HL-60/S4 treated with retinoic acid at 250 ng/mL for 4 days and 3 days (cell line): ENCODE measurements around the gene ATXN3.

Experiments
- in situ Hi-C: fragments of 300-500 bp; cut with MboI; formaldehyde crosslinking; loops from 2 replicates; pipeline ENCODE4 v1.7.0; 2022; ENCODE audit warnings: low sequenced_read_pairs

ATXN3 gene

DNA sequence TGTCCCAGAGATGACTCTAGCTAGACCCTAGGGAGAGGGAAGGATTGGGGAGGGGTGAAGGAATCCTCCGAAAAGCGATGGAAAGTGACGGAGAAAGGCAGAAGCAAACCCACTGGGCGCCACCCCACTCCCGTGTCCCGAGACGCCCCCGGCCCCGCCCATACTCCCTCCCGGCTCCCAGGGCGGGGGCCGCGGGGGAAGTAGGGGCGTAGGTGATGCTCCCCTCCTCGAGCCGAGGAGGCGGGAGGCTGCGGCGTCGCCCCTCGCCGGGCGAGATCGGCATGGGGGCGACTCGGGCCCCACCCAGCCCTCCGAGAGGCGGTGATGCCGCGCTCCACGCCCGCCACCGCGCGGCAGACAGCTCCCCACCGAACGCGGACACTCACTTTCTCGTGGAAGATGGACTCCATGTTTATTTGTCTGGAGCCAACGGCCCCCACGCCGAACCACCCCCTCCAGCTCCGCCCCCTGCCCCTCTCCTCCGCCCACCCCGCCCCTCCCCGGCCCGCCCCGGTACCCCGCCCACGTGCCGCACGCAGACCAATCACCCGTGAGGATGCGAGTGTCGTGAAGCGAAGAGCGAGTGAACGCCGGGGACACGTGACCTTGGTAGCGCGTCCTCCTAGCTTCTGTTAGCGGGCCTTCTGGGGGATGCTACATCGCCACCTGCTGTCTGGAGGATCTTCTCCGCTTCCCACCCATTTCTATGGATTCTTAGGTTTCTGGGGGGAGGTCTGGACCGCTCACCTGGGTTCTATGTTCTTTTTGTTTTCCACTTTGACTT, at the start of gene ATXN3:
TSS of gene ATXN3 (minus strand) at position 440 of the 784 bp plus-strand sequence. CDS start at position 410, 30 bp downstream.
- in situ Hi-C loops = no loop called here

DNA sequence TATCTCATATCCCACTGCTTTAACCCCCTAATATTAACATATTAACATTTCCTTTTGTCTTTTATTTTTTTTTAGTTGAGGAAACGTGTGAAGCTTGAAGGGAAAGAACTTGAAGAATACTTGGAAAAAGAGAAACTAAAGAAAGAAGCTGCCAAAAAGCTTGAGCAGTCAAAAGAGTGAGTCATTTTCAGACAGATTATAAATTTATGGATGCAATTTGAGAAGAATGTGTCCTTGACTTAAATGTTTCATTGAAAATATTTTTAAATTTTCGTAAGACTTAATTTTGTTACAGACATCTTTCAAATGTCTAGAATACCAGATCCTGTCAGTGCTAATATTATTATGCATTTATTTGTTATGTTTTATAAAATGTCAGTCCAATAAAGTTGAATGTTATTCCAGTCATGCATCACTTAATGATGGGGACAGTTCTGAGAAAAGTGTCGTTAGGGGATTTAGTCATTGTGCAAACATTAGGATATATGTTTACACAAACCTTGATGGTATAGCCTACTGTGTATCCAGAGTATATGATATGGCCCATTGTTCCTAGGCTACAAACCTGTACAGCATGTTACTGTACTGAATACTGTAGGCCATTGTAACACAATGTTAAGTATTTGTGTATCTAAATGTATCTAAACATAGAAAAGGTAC, 48.0 kb upstream of the ATXN3 start:
- in situ Hi-C loops = no loop called here

DNA sequence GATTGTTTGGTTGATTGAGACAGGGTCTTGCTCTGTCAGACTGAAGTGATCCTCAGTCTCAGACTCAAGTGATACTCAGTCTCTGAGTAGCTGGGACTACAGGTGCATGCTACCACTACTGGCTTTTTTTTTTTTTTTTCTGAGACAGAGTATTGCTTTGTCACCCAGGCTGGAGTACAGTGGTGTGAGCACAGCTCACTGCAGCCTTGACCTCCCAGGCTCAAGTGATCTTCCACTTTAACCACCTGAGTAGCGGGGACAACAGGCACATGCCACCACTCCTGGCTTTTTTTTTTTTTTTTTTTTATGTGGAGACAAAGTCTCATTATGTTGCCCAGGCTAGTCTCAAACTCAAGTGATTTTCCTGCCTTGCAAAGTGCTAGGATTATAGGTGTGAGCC, 47.2 kb upstream of the ATXN3 start:
- in situ Hi-C loops = no loop called here

DNA sequence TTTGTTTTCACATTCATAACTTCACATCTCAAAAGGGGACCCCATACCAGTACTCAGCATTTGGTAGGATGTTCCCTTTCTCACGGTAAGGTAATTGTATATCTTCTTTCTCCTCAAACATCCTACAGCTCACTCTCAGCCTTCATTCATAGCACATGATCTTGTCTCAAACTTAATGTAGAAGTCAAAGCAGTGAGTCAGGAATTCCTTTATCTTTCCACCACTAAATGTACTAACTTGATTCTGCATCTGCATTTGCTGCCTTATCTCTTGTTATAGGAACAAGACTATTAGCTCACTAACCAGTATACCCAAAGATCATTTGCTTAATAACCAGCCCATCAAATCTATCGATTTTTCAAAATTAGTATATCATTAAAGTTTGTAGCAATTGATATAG, 38.3 kb upstream of the ATXN3 start:
- in situ Hi-C loops = loop anchor here (25.0 kb wide), 1 partner anchor 543 kb away; no protein-coding TSS in a partner anchor

DNA sequence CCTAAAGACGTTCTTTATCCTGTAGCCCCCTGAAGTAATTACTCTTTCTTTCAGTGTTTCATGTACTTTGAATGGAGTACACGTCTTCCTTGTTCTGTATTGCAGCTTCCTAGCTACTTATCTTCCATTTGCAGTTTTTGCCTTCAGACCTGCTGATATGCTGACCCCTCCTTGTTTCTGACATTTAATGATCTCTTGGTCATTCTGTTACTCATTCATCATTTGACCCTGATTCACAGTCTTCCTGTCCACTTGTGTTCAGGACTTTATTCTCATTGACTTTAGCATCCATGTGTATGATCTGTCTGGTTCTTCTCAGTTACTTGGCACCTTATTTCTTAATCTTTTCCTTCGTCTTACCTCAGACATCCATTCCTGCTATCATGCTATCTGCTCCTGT, 37.6 kb upstream of the ATXN3 start:
- in situ Hi-C loops = loop anchor here (25.0 kb wide), 1 partner anchor 543 kb away; no protein-coding TSS in a partner anchor

DNA sequence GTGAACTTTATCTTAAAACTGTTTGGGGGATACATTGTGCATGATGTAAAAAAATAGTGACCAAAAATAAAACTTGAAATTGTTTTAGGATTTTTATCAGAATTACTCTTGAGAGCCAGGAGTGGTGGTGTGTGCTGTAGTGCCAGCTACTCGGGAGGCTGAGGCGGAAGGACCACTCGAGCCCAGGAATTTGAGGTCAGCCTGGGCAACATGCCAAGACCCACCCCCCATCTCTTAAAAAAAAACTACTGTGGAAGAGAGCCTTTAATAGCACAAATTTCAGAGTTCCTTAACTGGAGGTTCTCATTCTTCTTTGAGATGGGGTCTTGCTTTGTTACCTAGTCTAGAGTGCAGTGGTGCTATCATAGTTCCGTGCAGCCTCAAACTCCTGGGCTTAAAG, 36.9 kb upstream of the ATXN3 start:
- in situ Hi-C loops = loop anchor here (25.0 kb wide), 1 partner anchor 544 kb away; no protein-coding TSS in a partner anchor

DNA sequence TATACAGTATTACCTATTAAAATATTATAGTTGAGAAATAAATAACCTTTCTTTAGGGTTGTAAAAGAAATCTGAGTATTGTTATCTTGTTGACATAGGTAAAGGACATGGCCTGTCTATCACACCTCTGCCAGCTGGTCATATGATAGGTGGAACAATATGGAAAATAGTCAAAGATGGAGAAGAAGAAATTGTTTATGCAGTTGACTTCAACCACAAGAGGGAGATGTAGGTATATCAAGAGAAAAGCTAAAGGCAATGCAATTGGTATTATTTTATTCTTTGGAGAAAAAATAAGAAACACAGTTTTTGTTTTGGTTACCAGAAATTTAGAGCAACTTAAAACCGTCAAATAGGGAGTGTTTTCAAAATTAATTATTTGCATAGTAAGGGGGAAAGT, 28.9 kb upstream of the ATXN3 start:
- in situ Hi-C loops = loop anchor here (25.0 kb wide), 1 partner anchor 552 kb away; no protein-coding TSS in a partner anchor

DNA sequence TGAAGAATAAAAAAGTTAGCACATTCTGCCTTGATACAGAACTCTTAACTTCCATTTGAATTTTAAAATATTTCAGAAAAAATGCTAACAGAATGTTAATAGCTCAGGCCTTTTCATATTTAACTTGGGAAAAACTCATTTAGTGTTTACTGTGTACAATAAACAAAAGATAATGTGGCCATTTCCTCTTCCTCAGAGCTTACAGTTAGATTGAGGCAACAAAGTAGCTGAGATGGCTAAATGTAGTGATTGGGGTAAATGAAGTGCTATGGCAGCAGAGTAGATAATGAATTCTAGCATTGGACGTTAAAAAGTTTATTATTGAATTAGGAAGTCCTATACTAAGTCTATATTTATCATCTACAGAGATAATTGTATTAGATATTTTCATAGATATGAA, 28.1 kb upstream of the ATXN3 start:
- in situ Hi-C loops = loop anchor here (25.0 kb wide), 1 partner anchor 553 kb away; no protein-coding TSS in a partner anchor

DNA sequence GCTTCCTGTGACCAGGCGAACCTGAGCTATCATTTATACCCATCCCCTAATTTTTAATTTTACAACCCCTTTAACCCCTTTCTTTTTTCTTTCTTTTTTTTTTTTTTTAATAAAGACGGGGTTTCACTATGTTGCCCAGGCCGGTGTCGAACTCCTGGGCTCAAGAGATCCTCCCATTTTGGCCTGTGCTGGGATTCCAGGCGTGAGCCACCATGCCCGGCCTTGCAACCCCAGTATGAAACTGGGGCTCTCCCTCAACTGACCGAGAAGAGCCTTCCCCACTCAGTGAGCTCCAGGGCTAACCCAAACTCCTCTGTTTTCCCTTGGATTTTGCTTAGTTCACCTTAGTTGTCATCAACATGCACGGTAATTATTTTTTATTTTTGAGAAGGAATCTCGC, 16.4 kb upstream of the ATXN3 start:
- in situ Hi-C loops = no loop called here

DNA sequence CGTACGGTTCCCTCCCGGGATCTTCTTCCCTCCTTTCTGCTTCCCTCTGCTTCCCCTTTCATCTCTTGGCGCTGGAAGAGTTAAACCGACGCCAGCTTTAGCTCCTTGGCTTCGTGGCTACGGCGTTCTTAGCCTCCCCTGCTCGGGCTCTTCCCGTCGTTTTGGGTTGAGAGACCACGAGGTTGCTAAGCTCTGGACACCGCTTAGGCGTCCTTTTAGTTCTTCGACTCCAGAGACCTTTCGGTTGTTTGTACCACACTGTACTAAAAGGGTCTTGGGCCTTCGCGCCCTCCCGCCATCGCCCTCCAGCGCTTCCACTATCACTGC, 15.9 kb upstream of the ATXN3 start:
- in situ Hi-C loops = no loop called here

DNA sequence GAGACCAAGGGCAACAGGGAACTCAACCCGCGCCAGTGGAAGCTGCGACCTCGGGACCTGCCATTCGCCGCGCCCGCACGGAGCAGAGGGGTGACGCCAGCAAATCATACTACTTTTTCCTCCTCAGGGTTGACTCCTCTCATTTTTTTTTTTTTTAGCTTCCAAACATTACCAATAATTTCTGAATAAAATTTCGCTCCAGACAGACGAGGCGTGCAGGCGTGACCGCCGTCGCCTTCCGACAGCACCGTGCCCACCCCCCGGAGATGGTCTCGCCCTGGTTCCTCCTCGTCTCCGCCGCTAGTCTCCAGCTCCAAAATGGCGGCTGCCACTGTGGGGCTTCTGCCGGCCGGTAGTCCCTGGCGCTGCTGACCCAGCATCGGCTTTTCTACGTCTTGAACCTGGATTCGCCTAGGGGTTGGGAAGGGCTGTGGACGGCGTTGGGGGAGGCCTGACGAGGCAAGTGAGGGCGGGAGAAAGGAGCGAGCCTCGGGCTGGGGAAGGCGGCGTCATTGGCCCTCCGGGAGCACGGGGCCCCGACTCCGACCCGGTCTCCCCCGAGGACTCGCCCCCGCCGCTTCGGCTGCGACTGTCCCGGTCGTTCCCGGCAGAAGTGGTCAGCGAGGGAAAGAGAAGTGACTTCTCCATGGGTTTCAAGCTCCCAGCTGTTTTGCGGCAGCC, 15.4 kb upstream of the ATXN3 start, which contains the start of the genes CPSF2 and NDUFB1:
TSS of gene CPSF2 (plus strand) at position 300 of the 681 bp plus-strand sequence. CDS start 9,016 bp downstream, outside the sequence.
TSS of gene NDUFB1 (minus strand) at position 37 of the 681 bp plus-strand sequence. CDS start 4,069 bp downstream, outside the sequence.
- in situ Hi-C loops = no loop called here

DNA sequence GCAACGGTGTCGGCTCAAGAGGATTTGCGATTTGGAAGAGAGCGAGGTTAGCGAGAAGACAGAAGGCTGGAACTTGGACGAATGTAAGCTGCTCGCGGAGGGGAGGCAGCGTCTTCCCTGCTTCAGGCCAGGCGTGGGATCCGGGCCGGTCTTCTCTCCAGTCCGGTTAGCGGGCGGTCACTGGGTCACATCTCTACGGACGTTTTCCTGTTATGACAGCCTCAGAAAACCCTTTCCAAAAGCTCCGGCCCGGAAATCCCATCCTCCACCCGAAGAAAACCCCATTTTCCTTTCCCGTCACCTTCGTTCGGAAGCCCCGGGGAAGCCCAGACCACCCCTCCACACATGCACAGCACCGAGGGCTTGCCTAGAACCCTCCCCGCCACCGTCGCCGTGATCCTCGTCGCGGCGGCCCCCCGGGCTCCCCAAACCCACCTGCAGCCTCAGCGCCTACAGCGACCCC, 14.9 kb upstream of the ATXN3 start:
- in situ Hi-C loops = no loop called here

DNA sequence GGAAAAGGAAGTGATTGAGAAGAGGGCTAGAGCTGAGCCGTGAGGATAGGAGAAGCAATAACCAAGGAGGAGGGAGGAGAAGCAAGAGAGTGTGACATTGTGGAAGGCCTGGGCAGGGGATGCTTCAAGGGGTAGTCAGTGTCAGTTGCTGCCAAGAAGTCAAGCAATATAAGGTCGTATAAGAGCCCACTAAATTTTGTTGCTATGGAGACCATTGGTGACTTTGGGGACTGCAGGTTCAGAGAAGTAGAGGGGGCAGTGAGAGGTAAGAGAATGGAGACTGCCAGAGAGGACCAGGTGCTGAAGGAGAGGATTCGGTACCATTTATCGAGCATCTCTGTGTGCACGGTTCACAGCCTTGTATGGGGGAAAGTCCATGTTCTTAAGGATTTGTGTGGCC, 3.1 kb upstream of the ATXN3 start:
- in situ Hi-C loops = no loop called here

DNA sequence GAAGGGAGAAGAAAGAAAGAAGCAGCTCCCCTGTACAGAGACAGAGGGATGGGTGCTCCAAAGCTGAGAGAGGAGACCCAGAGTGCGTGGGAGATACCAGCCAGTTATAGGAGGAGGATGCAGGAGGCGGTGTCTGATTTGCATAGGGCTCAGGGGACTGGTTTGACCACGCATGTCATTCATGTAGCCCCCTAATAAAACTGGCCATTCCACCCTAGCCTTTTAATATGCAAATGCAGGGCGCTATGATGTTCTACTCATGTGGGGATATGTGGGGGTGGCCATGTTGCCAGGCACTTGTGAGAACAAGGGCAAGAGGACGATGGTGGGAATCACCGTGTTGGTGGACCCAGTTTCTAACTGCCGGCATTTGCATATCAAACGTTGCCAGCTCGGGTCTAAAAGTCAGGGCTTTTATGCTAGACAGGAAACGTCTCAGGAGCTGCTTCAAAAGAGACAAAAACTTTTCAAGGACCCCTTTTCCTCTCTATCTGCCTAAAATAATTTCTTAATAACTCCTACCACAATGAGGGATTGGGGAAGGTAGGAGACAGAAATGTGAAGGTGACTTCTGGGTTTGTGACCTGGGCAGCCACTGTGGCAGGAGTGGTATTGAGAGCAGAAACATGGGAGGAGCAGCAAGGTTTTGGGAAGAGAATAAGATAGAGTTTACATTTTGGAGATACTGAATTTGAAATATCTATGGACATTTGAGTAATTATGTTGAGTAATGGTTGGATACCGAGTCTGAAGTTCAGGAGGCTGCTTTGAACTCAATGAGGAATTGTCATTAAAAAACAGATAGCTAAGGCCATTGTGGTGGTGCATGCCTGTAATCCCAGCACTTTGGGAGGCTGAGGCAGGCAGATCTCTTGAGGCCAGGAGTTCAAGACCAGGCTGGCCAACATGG, 2.2 kb upstream of the ATXN3 start:
- in situ Hi-C loops = no loop called here

DNA sequence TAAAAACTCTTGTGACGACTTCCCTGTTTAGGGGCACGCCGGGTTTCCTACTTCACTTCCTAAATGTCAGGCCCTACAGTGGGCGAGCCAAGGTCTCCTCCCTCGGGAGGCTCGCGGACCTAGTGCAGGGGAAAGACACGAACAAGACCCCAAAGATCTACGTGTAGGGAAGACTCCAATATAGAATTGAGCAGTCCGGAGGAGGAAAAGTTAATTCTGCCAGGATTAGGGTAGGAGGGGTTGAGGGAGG, 564 bp downstream of the ATXN3 start:
- in situ Hi-C loops = no loop called here

DNA sequence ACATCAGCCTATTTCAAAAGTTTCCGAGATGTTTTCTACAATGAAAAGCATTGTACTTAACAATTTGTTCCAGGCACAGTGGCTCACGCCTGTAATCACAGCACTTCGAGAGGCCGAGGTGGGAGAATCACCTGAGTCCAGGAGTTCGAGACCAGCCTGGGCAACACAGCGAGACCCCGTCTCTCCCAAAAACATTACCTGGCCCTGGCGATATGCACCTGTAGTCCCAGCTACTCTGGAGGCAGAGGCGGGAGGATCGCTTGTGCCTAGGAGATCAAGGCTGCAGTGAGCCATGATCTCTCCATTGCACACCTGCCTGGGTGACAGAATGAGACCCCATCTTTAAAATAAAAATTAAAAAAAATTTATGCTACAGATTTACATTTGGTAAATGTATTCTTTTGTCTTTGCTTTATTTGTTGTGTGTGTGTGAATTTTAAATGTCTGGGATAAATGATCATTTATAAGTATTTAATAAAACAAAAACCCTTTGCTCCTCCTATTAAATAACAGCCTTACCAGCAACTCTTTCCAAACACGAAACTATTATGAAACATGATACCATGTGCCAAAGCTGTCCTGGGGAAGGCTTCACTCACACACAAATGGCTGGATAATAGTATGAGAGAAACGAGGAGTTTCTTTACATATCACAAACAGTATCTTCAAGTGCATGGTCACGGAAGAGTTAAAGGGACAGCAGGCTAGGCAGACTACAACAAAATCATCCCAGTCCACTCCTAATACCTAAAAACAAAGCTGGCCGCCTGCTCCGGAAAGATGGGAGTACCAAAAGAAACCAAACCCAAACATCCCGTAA, 1.1 kb downstream of the ATXN3 start:
- in situ Hi-C loops = no loop called here

DNA sequence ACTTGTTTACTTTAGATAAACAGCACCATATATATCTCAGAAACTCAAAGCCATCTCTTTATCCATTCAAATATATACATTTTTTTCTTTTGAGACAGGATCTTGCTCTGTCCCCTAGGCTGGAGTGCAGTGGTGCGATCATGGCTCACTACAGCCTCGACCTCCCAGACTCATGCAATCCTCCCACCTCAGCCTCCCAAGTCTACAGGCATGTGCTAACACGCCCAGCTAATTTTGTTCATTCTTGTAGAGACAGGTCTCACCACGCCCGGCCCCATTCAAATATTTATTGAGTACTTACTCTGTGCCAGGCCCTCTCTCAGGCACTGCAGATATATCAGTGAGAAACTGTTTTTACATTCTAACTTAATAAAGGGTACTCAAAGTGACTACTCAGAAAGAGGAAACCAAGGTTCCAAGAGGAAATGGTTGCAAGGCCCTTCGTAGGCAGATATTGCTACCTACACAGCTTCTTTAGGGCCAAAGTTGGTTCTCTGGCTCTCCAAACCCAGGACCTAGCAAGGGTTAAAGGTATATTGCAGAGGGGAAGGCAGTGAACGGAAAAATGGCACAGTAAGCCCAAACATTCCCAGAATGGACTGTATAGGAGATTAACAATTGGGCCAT, 2.9 kb downstream of the ATXN3 start:
- in situ Hi-C loops = no loop called here

DNA sequence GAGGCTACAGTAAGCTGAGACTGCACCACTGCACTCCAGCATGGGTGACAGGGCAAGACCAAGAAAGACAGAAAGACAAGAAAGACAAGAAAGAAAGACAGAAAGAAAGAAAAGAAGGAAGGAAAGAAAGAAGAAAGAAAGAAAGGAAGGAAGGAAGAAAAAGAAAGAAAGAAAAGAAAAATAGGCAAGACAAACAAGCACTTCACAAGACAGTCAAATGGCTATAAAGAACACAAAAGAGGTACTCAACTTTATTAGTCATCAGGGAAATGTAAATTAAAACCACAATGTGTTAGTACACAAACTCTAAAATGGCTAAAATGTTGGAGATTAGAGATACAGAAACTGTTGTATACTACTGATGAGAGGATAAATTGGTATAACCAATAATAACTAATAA, 6.6 kb downstream of the ATXN3 start:
- in situ Hi-C loops = no loop called here

DNA sequence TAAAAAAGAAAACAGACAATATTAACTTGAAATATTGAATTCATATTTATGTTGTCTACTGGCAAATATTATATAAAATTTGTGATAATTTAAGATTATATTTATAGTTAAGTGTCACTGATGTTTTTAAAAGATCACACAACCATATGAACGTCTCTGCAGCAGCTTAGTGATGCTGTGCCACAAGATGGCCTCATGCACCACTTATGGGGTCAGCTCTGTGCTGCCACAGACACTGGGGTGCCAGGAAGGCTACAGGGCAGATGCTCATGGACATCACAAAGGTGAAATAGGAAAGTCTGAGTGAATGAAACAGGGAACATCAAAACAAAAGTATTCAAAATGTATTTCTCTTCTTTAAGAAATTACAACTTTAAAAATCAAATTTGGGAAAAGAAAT, 13.1 kb downstream of the ATXN3 start:
- in situ Hi-C loops = no loop called here
